Measurements from ENCODE around the gene COL4A1. TPM values are rescaled to one million over a fixed set of nuclear protein-coding genes. Genes with fewer than 3 reads are reported as not detected.

Gene COL4A1
- not detected in 2 replicates for total RNA-seq

DNA sequence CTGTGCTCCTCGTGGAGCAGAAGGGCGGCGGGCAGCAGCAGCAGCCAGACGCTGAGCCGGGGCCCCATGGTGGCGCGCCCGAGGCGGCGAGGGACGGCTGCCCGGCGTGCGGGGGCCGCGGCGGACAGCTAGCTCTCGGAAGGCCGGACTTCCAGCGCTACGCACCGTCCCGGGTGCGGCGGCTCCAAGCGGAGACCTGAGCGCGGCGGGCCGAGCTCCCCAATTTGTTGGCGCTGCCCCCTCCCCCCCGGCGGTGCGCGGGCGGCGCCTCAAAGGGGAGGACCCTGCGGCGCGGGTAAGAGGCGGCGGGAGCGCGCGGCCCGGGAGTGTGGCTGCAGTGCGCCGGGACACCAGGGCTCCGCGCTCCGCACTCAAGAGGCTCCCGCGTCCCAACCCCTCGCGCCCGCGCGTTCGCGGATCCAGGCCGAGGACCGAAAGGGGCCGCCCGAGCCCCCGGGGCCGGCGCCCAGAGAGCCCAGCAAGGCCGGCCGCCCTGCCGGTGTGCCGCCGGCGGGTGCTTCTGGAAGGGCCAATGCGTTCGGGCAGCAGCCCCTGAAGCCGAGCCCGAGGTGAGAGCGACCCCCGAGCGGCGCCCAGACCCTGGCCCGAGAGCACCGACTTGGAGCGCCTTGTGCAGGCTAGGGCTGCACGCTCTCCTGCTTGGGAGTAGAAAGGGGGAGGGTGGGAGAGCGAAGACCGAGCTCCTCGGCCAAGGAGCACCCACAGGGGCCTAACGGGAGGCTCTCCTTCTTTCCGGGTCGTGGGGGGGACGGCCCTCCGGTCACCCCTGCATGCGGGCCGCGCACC, at the start of gene COL4A1, which contains the start of gene COL4A2:
COL4A1 (minus strand) TSS at position 198 of the 807 bp plus-strand sequence; CDS start at position 68, 130 bp downstream.
COL4A2 (plus strand) TSS at position 325 of the 807 bp plus-strand sequence. CDS start 620 bp downstream, outside the sequence.
- intact Hi-C loops (cut with micrococcal nuclease), result no loop called here

DNA sequence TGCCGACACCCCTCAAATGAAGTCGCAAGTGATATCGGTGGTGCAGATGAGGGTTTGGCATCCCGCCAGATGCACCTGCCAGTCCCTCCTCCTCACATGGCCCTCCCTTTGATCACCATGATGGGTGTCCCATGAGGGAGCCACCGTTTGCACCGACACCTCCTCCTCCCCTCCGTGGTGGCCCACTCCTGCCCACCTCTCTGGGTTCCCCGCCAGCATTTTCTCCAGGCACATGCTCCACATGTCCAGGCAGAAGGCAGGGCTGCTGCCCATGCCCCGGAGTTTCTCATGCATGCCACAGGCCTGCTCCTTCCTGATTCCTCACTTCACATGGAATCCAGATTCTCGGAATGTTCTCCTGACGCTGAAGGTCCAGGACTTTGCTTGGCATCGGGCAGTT, 49.4 kb upstream of the COL4A1 start:
- intact Hi-C loops (cut with micrococcal nuclease), result no loop called here

DNA sequence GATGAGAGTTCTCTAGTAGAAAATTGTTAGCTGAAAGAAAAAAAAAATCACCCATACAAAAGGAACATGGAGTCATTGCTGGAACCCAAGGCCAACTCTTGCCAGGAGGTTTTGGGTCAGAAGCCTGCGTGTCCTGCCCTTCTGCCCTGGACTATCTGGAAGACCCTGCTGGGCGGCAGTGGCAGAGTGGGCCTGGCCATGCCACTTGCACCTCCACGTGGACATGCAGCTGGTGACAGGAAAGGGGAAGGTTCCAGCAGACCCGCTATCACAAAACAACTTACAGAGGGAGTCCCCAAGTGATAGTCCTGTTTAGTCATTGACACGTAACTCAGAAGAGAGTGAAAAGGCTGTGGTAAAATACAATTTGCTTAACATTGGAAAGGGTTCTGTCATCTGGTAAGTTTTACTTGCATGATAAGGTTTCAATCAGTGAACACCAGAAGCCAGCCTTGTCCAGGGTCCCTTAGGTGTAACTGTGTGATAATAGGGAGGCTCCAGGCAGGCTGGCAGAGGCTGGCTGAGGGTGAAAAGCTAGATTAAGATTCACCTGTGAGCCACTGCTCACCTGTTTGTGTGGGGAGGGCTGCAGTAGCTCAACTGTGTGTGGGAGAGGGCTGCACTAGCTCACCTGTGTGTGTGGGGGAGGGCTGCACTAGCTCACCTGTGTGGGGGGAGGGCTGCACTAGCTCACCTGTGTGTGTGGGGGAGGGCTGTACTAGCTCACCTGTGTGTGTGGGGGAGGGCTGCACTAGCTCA, 47.9 kb upstream of the COL4A1 start:
- intact Hi-C loops (cut with micrococcal nuclease), result no loop called here

DNA sequence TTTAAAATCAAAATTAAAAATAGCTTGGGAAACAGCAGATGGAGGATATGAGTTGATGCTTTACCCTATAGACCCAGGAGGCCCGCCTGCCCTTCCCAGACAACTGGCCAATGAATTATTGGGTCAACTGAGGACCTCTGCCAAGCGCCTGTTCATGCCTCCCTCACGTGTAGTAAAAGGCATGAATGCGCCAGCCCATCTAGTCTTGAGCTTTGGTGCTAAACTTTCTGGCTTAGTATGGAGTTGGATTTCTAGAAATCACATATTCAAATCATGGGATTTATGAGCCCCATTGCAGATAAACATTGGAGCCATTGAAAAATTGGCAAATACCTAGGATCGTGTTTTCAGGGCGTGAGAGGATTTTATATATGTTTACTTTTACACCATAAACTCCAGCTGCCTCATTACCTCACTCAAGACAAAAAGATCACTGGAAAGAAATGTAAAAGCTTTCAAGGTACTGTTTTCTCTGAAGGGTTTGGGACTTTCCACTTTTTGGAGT, 47.2 kb upstream of the COL4A1 start:
- intact Hi-C loops (cut with micrococcal nuclease), result no loop called here

DNA sequence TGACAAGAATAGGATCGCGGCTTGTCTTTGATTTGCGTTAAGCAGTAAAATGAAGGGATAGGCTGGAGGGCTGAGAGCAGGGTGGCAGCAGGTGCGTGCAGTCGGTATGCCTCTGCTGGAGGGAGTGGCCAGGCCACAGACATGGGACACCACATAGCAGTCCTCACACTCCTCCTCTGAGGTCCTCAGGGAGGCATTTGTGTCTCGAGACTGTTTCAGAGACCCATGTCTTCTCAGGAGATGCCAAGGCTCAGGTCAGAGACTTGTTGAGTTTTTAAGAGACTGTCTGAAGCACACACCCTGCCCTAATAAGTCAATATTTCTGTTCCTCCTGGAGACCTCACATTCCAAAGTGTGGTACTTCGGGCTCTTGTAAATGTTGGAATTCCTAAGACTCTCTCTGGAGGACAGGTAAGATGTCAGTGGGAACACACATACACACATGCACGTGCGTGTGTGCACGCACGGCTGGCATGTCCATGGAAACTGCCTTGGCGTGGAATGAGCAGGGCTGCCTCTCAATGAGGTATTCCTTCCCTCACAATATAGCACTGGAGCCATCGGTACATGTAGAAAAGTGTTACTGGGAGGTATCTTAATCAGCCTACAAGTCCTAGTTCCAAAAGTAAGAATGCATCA, 46.5 kb upstream of the COL4A1 start:
- intact Hi-C loops (cut with micrococcal nuclease), result no loop called here

DNA sequence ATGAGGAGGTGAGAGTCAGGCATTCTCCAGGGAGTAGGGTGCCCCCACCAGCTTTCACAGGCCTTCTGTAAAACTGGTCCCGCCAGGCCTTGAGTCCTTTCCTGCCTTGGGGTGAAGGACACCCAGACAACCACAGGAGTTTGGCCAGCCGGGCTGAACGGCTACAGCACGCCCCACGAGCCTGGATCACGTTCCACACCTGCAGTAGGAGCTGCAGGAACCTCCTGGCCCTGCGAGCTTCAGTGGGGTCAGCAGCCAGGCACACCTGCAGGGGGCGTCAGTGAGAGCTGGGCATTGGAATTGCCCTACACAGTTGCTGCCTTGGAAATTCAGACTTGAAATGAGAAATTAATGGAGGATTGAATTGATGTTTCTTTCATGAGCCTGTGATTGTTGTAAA, 45.8 kb upstream of the COL4A1 start:
- intact Hi-C loops (cut with micrococcal nuclease), result no loop called here

DNA sequence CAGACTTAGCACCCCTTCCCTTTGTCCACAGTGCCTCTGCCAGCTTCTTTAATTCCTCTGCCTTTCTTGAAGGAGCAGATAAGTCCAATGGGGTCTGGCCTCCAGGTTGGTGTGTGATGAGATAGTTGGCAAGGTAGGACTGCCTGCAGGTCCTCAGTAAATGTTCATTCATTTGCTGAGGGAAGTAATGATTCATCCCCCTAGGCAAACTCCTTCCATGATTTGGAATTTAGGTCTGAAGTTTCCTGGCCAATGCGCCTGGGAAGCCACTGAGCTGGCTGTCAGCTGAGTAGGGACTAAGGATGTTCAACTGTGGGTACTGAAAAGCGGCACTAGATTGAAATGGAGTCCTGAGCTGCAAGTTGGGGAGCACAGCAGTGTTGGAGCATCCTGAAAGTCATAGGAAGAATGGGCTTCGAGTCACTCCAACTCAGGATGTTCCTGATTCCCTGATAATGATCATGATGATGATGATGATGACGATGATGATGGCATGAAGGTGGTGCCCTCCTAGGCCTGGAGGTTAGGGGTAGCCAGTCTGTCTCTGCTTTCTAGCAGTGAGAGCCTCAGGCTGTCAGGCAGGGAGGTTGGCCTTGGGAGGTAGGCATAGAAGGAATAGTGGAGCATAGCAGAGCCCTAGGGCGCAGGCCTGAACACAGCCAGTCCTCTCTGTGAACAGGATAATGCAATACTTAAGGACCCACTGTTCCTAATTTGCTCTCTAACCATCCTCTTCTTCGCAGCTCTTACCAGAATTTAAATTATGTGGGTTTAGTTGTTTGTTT, 44.9 kb upstream of the COL4A1 start:
- intact Hi-C loops (cut with micrococcal nuclease), result no loop called here

DNA sequence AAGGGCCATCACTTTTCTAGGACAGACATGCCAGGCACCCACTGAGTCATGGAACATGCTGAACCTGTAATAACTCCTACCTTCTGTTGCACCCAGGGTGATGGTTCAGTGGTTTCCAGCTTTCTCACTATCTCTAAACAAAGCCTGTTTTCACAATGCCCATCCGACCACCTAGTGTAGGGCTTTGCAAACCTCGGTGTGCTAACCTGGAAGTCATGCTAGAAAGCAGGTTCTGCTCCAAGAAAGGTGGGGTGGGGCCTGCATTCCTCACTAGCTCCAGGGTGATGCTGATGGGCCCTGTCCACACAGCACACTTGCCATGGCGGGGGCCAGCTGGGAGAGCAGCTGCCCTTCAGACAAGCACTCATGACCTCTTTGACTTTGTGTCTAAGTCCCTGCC, 43.6 kb upstream of the COL4A1 start:
- intact Hi-C loops (cut with micrococcal nuclease), result no loop called here

DNA sequence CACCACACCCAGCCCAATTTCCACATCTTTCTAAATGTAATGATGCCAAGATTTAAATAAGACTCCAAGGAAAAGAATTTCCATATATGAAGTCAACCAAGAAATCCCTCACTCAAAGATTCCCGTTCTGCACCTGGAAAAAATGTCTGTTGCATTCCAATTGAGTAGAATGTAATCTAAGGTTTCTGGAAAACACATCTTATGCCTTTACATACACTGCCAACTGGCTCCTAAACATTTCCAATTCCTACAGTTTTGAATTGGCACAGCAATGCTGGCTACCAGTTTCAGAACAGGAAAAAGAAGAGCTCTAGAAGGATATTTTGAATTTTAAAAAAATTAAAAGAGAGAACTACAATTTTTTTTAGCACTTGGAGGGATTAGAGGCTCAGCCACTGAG, 43.1 kb upstream of the COL4A1 start:
- intact Hi-C loops (cut with micrococcal nuclease), result no loop called here

DNA sequence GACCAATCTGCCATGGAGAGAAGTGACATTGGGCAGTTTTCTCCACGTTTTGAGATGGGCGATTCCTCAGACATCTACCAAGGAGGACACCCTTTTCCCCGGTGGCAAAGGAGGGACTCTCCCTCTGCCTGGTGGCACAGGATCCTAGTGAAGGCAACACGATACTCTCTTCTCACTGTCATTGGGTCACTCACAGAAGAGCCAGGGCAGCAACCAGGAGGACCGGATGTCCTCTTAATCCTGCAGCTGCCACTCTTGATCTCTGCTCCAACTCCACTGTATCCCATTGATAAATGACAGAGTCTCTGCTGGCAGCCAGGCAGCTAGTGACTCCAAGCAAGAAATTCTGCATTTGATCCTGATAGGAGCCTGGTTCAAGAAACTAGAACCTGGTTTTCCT, 42.3 kb upstream of the COL4A1 start:
- intact Hi-C loops (cut with micrococcal nuclease), result no loop called here

DNA sequence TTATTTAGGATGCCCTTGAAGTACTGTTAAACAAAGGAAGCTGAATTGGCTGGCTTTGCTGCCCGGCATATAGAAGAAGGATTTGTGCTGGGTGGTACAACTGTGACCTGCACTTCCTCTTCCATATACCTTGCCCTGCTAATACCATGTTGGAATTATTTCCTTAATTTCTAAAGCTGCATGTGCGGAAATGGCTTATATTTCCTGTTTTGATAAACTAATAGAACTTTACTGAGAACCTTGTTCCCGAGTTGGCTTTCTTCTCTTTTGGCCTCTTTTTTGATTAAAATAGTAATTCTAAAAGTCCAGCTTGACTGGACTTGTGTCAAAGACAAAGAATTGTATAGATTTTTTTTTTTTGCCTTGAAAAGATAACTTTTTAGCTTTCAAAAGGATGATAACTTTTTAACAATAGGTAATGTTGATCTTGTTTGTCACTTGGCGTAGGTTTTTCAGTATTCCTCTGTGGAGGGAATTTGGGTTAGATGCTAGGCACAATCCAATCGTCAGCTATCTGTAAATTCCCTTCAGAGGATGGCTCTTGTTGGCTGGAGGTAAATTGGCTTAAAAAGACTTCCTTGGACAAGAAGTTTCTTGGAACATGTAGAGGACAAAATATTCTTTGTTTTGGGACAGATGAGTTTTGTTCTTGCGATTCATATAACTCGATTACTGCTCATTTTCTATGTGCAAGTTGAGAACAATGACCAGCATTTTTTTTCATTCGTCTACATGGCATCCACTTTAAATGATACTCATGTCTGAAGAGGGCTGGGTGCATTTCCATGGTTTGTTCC, 41.5 kb upstream of the COL4A1 start:
- intact Hi-C loops (cut with micrococcal nuclease), result no loop called here

DNA sequence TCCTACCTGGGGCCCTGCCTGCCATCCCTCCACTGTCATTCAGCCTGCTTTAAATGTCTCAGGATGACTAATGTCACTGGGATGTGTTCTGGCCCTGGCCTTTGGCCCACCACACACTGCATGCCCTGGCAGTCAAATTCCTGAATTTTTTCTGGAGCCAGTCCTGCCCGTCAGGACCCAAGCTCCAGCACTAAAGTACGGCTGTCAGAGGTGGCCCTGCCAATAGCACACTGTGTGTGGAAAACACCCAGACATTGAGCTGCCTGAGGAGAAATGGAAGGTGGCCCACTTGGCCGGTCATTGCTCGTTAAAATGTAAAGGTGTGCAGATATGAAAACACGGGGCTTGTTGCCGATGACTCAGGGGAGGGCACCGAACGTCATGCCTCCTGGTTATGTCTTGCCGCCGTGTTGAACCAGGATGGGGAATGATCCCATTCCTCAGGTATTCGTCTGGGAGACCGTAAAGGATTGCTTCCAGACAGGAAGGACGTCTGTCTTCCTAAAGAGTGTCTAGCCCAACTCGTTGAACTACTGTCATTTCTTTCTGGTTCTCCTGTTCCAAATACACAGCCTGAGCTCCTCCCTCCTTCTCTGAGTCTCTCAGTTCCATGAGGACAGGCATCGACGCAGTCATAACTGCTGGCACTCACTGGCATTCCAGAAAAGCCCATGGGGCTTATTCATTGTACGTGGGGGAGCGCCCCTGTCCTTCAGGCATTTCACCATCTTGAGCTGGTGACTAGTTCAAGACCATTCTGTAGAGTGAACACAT, 40.8 kb upstream of the COL4A1 start:
- intact Hi-C loops (cut with micrococcal nuclease), result no loop called here

DNA sequence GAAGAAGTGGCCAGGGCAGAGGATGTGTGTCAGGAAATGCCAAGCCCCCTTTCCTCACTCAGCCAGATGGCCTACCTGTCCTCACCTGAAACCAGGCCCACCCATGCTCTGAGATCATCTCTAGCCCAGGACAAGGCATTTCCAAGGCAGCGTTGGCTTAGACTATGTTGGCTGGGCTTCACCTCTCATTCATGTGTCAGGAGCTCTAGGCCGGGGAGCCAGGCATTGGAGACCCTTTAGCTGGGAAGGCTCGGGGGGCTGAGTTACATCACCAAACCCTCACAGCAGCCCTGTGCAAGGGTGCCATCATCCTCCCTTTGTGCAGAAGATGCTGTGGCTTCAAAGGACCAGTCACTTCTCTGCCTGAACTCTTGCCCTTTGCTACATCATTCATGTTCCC, 40.1 kb upstream of the COL4A1 start:
- intact Hi-C loops (cut with micrococcal nuclease), result no loop called here

DNA sequence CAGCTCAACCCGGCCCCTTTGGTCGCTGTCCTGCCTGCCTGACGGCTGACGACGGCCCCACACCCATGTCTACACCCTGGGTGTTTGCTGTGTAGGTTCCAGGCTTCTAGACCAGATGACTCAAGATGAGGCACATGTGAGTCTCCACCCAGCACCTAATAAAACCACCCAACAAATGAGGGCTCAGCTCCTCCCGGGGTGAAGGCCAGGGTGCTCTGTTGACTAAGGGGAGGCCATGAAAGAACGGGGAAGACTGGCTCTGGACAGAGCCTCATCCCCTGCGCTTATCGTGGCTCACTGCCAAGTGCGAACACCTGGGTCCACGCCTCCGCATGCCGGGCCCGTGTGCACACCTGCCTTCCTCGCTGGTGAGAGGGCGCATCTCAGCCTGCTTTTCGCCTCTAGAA, 39.7 kb upstream of the COL4A1 start:
- intact Hi-C loops (cut with micrococcal nuclease), result no loop called here

DNA sequence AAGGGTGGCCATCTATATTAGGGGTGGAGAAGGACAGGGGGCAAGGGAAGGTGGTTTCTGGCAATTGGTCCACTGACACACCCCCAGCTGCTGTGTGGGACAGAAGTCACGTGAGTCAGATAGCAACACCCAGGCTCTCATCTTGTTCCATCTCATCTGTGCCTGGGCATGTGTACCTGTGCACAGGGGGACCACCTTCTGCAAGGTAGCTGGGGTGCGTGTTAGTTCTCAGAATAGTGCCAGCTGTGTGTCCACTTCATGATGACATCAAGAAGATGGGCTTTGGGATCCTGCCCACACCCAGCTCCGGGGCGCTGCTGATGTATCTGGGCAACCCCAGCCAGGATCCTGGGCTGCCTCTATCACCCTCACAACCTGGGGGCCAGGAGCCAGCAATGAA, 38.7 kb upstream of the COL4A1 start:
- intact Hi-C loops (cut with micrococcal nuclease), result no loop called here

DNA sequence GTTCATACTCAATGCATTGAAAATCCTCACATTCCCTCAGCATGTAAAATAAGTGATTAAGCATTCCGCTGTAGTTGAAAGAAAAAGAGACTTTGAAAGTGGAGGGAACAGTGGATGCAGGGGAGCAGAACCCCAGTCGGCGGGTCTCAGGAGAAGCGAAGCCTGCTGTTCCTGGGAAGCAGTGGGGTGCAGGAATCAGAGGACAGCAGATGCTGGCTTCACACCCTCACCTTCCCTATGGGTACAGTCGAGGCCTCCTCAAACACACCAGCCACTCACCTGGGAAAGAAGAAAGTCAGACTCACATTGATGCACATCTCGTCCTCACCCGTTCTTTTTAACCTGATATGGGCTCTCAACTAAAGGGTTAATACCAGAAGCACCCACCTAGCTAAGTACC, 38.3 kb upstream of the COL4A1 start:
- intact Hi-C loops (cut with micrococcal nuclease), result no loop called here

DNA sequence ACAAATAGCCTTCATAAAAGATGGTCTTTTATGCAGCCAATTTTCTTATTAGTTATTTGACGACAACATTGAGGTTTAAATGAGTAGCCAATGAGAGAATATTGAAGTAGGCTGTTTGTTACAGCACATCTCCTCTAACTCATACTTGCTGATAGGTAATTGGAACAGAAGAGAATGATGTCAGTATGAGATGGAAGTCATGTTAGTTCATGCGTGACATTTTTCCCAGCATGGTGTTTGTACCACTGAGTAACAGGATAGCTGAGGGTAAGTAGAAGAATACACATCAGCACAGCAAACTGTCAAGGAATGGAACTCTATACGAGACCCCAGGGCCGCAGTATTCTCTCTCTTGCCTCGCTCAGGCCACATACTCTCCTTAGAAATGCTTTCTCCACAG, 37.4 kb upstream of the COL4A1 start:
- intact Hi-C loops (cut with micrococcal nuclease), result no loop called here

DNA sequence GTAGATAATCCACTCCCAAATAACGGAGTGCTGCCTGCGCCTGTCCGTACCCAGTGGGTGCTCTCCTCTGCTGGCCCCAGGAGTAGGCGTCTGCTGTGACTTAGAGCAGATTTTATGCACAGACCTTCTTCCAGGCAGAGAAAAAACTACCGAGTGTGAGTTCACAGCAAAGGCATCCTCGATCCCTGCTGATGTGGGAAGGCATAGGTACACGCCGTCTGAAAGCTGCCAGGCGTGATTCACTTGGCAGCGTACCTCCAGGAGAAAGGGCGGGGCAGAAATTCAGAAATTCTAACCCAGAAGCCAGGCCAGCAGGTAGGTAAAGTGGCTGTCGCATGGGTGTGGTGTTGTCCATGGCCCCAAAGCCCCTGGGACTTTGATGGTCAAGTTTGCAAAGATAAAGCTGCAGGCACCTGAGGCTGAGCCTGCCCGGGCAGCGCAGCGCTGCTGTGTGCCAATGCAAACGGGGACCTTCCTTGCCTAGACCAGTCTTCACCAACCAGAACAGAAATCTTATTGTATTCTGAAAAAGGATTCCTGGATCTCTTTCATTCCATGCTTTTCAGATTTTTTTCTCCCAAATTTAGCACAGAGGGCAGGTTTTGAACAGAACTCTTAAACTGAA, 36.4 kb upstream of the COL4A1 start:
- intact Hi-C loops (cut with micrococcal nuclease), result no loop called here

DNA sequence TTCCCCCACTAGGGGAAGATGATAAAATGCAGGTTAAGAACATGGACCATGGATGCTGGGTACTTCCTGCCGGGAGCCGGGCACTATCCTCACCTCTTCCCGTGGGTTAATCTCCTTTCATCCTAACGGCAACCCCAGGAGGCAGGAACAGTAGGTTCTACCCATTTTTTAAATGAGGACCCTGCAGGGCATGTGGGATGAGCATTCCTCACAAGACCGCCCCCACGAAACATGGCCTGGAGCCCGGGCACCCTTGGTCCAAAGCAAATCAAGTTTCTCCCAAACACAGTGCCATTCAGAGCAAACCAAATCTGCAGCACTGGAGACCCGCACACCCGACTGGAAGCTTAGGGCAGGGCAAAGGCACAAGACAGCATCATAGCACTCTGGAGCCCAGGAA, 35.5 kb upstream of the COL4A1 start:
- intact Hi-C loops (cut with micrococcal nuclease), result no loop called here
